Fibroblast of skin of abdomen (primary cell): ENCODE results near the gene TAS1R3. TPM values are rescaled to one million over a fixed set of nuclear protein-coding genes. Genes with fewer than 3 reads are reported as not detected.

Experiments used
- DNase-seq: peaks from one replicate; pipeline ENCODE4 v3.0.0-alpha.2; 2013
- polyA plus RNA-seq, 2 experiments: library from polyadenylated mRNA; unstranded; fragments of 120-200 nt; gene quantifications; one replicate each; pipeline ENCODE4 v1.2.1, GENCODE V29; 2013; ENCODE audit not compliant: insufficient read length in 2 of 2

The TAS1R3 gene
- 0.30 TPM for polyA plus RNA-seq (2013, experiment 1 of 2; ENCODE audit: insufficient read length)
- polyA plus RNA-seq (2013, experiment 2 of 2; ENCODE audit: insufficient read length) = 0.24 TPM

DNA sequence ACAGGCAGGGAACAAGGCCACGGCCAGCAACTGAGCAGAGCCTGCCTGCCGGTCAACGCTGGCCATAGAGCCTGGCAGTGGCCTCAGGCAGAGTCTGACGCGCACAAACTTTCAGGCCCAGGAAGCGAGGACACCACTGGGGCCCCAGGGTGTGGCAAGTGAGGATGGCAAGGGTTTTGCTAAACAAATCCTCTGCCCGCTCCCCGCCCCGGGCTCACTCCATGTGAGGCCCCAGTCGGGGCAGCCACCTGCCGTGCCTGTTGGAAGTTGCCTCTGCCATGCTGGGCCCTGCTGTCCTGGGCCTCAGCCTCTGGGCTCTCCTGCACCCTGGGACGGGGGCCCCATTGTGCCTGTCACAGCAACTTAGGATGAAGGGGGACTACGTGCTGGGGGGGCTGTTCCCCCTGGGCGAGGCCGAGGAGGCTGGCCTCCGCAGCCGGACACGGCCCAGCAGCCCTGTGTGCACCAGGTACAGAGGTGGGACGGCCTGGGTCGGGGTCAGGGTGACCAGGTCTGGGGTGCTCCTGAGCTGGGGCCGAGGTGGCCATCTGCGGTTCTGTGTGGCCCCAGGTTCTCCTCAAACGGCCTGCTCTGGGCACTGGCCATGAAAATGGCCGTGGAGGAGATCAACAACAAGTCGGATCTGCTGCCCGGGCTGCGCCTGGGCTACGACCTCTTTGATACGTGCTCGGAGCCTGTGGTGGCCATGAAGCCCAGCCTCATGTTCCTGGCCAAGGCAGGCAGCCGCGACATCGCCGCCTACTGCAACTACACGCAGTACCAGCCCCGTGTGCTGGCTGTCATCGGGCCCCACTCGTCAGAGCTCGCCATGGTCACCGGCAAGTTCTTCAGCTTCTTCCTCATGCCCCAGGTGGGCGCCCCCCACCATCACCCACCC lies at the start of gene TAS1R3:
Gene TAS1R3 (plus strand): TSS at position 213 of the 898 bp plus-strand sequence. CDS start 66 bp downstream, at position 279.
- DNase-seq = no peak

DNA sequence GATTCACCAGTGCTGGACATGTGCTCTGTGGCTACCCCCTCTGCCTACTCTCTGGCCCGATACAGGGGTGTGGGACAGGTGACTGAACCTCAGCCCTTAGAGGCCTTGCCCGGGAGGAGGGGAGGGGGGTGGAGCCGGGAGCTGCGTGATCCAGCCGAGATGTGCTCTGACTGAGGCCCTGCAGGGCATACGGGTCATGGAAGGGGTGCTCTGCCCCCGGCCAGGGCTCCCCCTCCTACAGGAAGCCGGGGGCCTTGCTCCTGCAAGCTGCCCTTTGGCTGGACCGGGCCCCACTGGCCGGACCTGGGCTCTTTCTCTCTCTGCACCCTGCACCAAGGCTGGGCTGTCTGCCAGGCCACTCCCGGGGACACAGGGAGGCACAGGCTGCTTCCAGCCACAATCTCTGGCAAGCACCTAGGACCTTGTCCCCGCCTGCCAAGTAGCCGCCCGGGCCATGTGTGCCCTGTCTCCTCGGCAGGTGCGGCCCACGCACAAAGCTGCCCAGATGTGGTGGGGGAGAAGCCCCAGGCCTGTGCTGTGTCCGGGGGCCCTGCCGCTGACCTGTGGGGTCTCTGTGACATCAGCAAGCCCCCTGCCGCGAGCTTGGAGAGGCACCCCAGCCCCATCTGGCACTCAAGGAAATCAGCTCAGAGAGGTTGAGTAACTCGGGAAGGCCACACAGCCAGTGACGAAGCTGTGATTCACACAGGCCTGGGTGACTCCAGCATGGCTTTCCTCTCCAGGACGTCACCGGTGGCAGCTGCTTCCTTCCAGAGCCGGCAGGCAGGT lies 49.4 kb upstream of the TAS1R3 start:
- DNase-seq = no peak

DNA sequence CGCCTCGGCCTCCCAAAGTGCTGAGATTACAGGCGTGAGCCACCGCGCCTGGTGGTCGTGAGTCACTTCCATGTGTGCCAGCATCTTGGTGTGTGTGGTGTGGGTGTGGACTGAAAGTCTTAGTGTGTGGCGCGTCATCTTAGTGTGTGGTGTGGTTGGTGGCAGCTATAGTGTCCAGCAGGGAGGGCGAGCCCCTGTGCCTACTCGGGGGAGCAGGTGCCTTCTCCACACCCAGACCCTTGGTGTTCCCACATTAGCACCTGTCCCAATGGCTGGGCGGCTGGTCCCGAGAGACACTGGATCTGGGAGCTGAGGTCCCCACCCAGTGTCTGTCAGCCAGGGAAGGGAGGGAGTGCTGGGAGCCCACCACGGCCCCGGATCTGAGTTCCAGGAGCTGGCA lies 48.1 kb upstream of the TAS1R3 start:
- DNase-seq = no peak

DNA sequence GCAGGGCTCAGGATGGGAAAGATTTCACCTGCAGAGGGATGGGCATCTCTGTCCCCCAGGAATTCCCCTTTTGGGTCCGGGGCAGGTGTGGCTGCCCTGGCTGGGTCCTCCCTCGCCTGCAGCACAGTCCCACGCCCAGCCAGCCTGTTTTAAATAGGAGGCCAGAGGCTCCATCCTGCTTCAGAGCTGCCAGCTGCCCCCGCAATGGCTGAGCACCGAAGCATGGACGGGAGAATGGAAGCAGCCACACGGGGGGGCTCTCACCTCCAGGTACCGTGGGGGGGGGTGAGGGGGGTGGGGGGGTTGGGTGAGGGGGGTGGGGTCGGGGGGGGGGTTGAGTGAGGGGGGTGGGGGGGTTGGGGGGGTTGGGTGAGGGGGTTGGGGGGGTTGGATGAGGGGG lies 47.3 kb upstream of the TAS1R3 start:
- no peak for DNase-seq

DNA sequence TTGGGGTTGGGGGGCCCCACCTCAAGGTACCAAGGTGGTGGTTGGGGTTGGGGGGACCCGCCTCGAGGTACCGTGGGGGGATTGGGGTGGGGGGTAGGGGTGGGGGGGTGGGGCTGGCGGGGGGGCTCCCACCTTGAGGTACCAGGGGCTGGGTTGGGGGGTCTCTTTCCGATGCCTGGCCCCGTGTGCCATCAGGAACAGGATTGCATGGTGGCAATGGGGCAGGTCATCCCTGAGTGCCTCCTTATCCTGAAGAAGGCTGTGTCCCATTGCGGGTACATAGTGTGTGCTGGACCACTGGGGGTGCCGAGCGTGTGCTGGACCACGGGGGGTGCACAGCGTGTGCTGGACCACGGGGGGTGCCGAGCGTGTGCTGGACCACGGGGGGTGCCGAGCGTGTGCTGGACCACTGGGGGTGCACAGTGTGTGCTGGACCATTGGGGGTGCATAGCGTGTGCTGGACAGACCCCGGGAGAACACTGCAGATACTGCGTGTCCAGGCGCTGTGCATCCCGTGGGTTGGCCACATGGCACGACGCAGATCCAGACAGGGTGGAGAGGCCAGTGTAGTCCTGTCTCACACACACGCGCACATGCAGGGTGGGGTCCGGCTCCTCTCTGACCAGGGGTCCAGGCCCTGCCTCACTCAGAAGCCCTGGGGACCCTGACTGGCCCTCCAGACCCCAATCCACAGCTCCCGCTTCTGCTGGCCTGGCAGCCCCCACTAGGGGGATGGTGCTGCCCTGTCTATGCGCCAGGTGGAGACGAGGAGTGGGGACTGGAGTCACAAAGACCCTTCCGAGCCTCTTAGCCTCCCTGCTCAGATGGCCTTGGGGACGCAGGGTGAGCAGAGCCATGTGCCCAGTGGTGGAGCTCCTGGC lies 46.6 kb upstream of the TAS1R3 start:
- no peak for DNase-seq

DNA sequence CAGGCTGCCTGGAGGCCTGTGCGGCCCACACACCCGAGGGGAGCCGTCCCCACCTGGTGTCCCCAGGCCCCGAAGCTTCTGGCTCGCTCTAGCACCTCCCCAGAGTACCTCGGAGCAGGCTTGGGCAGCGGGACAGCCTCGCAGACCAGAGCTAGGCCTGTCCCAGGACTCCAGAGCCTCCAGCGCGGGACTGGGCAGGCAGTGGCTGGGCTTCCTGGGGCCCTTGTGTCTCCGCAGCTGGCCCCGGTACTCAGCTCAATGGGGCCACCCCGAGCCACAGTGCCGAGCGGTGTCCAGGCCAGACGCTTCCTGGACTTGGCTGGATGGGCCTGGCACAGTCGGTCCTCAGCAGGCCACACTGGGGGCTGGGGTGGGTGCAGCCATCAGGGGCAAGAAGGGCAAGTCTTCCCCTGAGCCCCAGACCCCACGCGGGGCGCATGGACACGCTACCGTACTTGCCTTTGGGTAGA lies 45.9 kb upstream of the TAS1R3 start:
- DNase-seq = no peak

DNA sequence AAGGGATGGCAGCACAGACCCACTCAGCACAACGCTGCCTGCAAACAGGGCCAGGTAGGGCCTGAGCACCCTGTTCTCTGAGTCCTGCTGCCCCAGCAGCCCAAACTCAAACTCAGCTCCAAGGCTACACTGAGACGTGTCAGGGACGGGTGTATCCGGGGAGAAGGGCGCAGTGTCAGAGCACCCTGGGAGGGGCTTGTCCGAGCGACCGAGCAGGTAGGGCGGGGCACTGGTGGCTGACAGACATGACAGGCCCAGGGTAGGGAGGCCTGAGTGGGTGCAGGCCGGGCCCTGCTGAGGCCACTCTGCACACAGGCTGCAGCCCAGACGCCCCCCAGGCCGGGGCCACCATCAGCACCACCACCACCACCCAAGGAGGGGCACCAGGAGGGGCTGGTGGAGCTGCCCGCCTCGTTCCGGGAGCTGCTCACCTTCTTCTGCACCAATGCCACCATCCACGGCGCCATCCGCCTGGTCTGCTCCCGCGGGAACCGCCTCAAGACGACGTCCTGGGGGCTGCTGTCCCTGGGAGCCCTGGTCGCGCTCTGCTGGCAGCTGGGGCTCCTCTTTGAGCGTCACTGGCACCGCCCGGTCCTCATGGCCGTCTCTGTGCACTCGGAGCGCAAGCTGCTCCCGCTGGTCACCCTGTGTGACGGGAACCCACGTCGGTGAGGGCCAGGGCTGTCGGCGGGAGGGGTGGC lies 45.3 kb upstream of the TAS1R3 start:
- no peak for DNase-seq

DNA sequence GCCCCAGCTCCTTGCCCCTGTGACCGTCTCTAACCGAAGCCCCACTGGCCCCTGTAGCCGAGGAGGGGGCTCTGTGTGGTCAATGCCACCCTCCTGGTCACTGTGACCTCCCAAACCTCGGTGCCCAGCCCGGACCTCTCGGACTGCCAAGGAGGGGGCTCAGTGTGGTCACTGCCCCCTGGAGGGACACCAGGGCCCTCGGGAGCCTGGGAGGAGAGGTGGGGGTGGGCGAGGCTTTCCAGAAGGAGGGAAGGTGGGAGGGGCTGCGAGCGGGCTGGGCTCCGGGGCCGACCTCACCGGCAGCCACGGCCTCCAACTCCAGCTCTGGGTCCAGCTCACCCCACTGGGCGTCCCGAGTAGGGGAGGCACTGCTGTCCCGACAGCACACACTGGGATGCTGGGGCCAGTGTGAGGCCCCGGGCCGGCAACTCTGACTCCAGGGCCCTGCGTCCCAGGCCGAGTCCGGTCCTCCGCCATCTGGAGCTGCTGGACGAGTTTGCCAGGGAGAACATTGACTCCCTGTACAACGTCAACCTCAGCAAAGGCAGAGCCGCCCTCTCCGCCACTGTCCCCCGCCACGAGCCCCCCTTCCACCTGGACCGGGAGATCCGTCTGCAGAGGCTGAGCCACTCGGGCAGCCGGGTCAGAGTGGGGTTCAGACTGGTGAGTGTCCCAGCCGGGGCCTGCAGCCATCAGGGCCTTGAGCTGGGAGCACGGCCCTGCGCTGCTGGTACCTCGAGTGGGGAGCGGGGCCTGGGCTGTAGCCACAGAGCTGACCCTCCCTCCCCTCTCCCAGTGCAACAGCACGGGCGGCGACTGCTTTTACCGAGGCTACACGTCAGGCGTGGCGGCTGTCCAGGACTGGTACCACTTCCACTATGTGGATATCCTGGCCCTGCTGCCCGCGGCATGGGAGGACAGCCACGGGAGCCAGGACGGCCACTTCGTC lies 44.5 kb upstream of the TAS1R3 start:
- no peak for DNase-seq

DNA sequence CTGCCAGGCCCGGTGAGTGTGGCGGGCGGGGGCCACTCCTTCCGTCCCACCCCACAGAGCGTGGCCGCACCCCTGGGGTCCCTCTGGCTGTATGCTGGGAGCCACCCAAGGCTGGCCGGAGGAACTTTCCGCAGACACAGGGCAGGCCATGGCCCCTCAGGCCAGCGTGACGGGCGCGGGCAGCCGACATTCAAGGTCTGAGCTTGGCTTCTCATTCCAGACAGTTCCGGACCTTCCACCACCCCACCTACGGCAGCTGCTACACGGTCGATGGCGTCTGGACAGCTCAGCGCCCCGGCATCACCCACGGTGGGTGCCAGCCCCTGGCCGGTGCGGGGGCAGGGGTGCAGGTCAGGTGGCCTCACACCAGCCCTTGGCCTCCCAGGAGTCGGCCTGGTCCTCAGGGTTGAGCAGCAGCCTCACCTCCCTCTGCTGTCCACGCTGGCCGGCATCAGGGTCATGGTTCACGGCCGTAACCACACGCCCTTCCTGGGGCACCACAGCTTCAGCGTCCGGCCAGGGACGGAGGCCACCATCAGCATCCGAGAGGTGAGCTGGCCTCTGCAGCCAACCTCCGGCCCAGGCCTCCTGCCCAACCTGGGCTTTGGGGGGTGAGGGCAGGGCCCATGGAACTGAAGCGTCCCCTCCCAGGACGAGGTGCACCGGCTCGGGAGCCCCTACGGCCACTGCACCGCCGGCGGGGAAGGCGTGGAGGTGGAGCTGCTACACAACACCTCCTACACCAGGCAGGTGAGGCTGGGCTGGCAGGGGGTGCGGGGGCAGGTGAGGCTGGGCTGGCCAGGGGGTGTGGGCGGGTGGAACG lies 43.6 kb upstream of the TAS1R3 start:
- no peak for DNase-seq

DNA sequence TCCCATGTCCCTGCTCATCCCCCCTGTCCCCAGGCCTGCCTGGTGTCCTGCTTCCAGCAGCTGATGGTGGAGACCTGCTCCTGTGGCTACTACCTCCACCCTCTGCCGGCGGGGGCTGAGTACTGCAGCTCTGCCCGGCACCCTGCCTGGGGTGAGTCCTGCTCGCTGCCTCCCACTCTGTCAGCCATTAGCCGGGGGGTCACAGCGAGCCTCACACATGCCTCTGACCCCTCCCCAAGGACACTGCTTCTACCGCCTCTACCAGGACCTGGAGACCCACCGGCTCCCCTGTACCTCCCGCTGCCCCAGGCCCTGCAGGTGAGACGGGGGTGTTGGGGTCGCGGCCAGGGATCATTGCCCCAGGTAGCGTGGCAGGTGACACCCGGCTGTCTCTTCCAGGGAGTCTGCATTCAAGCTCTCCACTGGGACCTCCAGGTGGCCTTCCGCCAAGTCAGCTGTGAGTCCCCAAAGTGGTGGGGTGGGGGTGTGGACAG lies 40.8 kb upstream of the TAS1R3 start:
- peak; percentile 36 for DNase-seq

DNA sequence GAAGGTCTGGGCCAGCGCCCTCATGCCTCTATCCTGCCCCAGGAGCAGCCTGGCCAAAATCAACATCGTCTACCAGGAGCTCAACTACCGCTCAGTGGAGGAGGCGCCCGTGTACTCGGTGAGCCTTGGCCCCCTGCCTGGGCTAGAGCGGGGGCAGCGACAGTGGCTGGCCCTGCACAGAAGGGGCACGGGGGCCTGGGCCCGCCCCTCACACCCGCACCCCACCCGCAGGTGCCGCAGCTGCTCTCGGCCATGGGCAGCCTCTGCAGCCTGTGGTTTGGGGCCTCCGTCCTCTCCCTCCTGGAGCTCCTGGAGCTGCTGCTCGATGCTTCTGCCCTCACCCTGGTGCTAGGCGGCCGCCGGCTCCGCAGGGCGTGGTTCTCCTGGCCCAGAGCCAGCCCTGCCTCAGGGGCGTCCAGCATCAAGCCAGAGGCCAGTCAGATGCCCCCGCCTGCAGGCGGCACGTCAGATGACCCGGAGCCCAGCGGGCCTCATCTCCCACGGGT lies 40.0 kb upstream of the TAS1R3 start:
- no peak for DNase-seq

DNA sequence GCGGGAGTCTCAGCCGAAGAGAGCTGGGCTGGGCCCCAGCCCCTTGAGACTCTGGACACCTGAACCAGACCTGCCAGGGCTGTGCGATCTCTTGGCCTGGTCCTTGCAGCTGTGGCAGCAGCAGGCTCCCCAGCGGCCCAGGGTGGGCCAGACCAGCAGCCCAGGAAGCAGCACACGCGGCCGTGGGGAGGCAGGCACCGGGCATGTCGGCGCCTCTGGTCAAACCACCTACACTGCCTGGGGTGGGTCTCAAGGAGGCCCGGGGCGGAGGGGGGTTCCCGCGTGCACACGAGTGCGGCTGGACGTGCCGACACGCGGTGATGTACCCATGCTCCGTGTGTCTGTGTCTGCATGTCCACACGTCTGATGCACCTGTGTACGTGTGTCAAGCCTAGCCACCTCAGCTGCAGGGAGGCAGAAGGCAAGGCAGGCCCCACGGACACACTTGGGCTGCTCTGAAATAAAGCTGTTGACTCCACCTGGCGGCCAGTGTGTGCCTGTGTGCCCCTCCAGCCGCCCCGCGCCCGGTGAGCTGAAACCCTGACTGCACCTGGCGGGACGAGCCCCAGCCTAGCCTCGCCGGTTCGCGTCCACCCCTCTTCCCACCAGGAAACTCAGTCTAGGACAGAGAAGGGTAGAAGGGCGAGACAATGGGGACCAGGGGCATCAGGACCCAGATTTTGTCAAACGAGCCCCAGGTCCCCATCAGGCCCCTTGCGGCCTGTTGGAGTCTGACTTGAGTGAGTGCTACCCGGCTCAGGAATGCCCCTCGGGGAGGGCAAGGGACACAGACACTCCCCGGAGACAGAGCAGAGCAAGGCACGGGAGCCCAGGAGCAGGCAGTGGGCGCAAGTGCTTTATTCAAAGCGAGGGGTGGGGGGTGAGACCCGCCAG lies 39.3 kb upstream of the TAS1R3 start:
- peak; percentile 61 for DNase-seq

DNA sequence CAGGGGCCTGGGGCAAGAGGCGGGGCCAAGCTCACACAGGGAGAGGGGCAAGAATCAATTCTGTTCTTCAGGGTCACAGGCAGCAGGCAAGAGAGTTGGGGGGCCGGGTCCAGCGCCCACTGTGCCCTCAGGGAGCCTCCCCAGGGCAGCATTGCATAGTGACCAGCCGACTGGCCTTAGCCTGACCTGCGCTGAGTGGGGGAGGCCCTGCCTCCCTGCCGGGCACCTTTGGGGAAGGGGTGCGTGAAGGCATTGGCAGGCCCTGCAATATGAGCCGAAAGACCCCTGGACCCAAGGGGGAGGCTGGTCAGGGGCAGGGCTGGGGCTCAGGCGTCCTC lies 38.7 kb upstream of the TAS1R3 start:
- no peak for DNase-seq

DNA sequence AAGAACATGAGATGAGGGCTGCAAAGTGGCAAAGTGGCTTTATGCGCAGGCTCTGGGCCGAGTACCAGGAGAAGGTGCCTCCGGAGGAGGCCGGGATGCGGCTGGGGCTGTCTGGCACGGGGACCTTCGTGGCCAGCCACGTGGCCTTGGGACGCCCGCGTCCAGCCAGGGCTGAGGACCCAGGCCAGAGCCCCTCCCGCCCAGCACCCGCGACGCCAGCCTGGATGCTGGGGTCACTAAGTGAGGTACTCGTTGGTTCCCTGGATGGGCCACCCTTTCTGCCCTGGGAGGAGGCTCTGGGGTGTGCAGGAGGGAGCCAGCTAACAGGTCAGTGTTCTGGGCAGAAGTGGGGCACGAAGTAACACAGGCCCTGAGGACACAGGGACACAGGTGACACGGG lies 38.2 kb upstream of the TAS1R3 start:
- DNase-seq = no peak

DNA sequence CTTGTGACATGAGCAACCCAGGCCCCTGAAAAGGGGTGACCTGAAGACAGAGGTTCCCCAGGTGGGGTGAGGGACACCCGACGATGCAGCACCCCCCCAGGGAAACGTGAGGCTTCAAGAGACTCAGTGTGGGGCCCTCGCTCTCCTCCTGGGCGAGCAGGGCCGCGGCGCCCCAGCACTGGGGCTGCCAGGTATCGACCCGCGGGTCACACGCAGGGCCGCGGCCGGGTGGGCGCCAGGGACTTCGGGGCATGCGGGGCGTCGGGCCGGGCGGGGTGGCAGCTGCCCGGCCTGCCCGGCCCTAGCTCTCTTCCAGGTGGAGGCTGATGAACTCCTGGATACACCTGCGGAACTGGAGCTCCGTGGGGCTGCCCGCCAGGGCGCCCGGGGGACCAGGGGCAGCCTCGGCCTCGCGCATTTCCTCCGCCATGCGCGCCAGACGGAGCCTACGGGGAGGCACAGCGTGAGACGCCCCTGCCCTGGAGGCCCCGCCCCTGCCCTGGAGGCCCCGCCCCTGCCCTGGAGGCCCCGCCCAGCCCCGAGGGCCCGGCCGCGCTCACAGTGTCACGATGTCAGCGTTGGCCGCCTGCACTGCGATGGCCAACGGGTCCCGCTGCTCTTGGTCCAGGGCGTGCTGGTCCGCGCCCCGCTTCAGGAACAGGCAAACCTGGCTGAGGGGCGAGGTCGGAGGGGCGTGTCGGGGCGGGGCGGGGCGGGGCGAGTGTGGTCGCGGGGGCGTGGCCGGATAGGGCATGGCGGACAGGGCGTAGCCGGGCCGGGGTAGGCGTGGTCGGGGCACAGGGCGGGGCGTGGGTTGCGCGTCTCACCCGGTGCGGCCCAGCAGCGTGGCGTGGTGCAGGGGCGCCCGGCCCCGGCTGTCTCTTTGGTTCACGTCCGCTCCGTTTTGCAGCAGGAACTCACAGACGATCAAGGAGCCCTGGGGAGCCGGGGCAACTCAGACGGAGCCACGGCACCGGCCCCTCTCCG lies 37.5 kb upstream of the TAS1R3 start:
- DNase-seq = no peak

DNA sequence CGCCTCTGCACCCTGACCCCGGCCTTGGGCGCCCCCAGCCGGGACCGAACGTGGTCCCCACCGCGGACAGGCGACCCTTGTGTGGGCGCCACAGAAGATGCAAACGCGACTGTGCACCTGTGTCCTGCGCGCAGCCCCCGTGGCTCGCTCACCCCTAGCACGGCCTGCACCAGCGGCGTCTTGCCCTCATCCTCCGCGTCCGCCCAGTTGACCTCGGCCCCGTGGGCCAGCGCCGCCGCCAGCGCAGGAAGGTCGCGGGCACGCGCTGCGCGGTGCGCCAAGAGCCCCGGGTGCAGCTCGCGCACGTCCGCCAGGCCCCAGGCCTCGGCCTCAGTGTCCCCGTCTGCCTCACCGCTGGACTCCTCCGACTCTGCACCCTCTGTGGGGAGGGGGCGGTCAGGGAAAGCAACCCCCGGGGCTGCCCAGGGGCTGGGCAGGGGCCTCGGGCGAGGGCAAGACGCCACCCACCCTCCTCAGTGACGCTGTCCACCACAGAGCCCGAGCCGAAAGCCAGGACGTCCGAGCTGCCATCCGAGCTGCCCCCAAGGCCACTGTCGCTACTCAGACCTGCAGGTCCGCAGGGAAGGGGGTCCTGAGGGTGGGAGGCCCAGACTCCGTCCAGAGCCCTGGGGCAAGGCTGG lies 36.7 kb upstream of the TAS1R3 start:
- no peak for DNase-seq
